ENCODE data around the gene FAM174B.

DNA sequence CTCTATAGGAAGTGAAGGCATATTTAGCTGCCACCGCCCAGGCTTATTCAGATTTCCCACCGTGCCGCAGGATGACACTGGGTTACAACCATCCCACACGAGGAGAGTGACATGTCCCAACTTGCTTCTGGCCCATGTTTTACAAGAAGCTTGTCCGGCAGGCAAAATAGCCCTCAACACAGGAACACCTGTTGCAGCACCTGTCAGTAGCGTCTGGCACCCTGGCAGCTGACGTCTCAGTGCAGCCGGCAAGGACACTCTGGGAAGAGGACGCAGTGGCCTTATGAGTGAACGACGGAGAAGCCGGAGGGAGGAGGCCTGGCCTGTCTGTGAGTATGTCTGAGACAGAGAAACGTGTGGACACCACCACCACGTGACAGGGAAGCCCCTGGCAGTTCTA is 32.1 kb downstream of the FAM174B start:
- TF ChIP-seq SIN3A (IDR thresholded peaks at IDR 0.05; ENCODE audit: low read depth) (no peak), JUND (IDR thresholded peaks at IDR 0.05) (no peak), RAD21 (IDR thresholded peaks at IDR 0.05; ENCODE audit: low read depth) (no peak), EZH2phosphoT487 (IDR thresholded peaks at IDR 0.05; ENCODE audit: borderline replicate concordance) (no peak), YY1 (IDR thresholded peaks at IDR 0.05; ENCODE audit: extremely low read depth, insufficient replicate concordance, low read depth, low read length) (no peak)
- TF ChIP-seq, protein P1, sequence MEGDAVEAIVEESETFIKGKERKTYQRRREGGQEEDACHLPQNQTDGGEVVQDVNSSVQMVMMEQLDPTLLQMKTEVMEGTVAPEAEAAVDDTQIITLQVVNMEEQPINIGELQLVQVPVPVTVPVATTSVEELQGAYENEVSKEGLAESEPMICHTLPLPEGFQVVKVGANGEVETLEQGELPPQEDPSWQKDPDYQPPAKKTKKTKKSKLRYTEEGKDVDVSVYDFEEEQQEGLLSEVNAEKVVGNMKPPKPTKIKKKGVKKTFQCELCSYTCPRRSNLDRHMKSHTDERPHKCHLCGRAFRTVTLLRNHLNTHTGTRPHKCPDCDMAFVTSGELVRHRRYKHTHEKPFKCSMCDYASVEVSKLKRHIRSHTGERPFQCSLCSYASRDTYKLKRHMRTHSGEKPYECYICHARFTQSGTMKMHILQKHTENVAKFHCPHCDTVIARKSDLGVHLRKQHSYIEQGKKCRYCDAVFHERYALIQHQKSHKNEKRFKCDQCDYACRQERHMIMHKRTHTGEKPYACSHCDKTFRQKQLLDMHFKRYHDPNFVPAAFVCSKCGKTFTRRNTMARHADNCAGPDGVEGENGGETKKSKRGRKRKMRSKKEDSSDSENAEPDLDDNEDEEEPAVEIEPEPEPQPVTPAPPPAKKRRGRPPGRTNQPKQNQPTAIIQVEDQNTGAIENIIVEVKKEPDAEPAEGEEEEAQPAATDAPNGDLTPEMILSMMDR (IDR thresholded peaks at IDR 0.05 in 2 of 3, conservative IDR thresholded peaks at IDR 0.05 in 1 of 3; ENCODE audit: borderline replicate concordance in 1 of 3, insufficient read depth in 1 of 3, low read depth in 2 of 3, low read length in 2 of 3), result no peak
- TF ChIP-seq, protein P2, sequence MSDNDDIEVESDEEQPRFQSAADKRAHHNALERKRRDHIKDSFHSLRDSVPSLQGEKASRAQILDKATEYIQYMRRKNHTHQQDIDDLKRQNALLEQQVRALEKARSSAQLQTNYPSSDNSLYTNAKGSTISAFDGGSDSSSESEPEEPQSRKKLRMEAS (IDR thresholded peaks at IDR 0.05), result no peak
- TF ChIP-seq, protein P3, sequence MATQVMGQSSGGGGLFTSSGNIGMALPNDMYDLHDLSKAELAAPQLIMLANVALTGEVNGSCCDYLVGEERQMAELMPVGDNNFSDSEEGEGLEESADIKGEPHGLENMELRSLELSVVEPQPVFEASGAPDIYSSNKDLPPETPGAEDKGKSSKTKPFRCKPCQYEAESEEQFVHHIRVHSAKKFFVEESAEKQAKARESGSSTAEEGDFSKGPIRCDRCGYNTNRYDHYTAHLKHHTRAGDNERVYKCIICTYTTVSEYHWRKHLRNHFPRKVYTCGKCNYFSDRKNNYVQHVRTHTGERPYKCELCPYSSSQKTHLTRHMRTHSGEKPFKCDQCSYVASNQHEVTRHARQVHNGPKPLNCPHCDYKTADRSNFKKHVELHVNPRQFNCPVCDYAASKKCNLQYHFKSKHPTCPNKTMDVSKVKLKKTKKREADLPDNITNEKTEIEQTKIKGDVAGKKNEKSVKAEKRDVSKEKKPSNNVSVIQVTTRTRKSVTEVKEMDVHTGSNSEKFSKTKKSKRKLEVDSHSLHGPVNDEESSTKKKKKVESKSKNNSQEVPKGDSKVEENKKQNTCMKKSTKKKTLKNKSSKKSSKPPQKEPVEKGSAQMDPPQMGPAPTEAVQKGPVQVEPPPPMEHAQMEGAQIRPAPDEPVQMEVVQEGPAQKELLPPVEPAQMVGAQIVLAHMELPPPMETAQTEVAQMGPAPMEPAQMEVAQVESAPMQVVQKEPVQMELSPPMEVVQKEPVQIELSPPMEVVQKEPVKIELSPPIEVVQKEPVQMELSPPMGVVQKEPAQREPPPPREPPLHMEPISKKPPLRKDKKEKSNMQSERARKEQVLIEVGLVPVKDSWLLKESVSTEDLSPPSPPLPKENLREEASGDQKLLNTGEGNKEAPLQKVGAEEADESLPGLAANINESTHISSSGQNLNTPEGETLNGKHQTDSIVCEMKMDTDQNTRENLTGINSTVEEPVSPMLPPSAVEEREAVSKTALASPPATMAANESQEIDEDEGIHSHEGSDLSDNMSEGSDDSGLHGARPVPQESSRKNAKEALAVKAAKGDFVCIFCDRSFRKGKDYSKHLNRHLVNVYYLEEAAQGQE (IDR thresholded peaks at IDR 0.05; ENCODE audit: low read depth), result no peak

All from HCT116 (cell line).